GM23338 (cell line): ENCODE results near the gene IGF2BP2. TPM values are rescaled to one million over a fixed set of nuclear protein-coding genes. Genes with fewer than 3 reads are reported as not detected.

Experiments
- ATAC-seq: fragments of 200-7000 bp; cut with Tn5 transposase; 3 replicates; pipeline ENCODE4 v1.9.1; 2020
- DNase-seq: peaks from one replicate; pipeline ENCODE4 v3.0.0-alpha.2; 2015; ENCODE audit warnings: low spot score
- H2AFZ ChIP-seq: fragments of 200-600 bp; sonication (generic); 2 replicates; pipeline ENCODE4 v1.8.0; 2016; ENCODE audit warnings: antibody characterized with exemption, mild to moderate bottlenecking, moderate library complexity
- H3F3A ChIP-seq: fragments of 200-600 bp; sonication (generic); replicated peaks from 2 replicates; pipeline ENCODE4 v1.8.0; 2017; ENCODE audit warnings: antibody characterized with exemption, mixed run types, low read depth
- H3K27ac ChIP-seq: fragments of 200-600 bp; sonication (generic); 2 replicates; pipeline ENCODE4 v1.6.1; 2016; ENCODE audit warnings: low read depth
- H3K27me3 ChIP-seq: fragments of 200-600 bp; sonication (generic); 2 replicates; pipeline ENCODE4 v1.8.0; 2016; ENCODE audit warnings: mild to moderate bottlenecking, mixed run types, moderate library complexity; ENCODE audit not compliant: insufficient read depth
- H3K36me3 ChIP-seq: fragments of 200-600 bp; sonication (generic); 2 replicates; pipeline ENCODE4 v1.8.0; 2016; ENCODE audit warnings: mild to moderate bottlenecking; ENCODE audit not compliant: insufficient read depth
- H3K4me1 ChIP-seq: fragments of 200-600 bp; sonication (generic); 2 replicates; pipeline ENCODE4 v1.8.0; 2016; ENCODE audit warnings: mild to moderate bottlenecking, moderate library complexity; ENCODE audit not compliant: insufficient read depth
- H3K4me2 ChIP-seq: fragments of 200-600 bp; sonication (generic); 2 replicates; pipeline ENCODE4 v1.7.1; 2017; ENCODE audit warnings: mixed run types
- H3K4me3 ChIP-seq: fragments of 200-600 bp; sonication (generic); 2 replicates; pipeline ENCODE4 v1.6.1; 2016; ENCODE audit warnings: mixed run types
- H3K79me2 ChIP-seq: fragments of 200-600 bp; sonication (generic); replicated peaks from 2 replicates; pipeline ENCODE4 v1.8.0; 2017; ENCODE audit warnings: mild to moderate bottlenecking; ENCODE audit not compliant: insufficient read depth
- H3K9me2 ChIP-seq: fragments of 200-600 bp; sonication (generic); 2 replicates; pipeline ENCODE4 v1.8.0; 2017; ENCODE audit not compliant: insufficient read depth
- H4K20me1 ChIP-seq: fragments of 200-600 bp; sonication (generic); replicated peaks from 2 replicates; pipeline ENCODE4 v1.8.0; 2017; ENCODE audit warnings: mild to moderate bottlenecking; ENCODE audit not compliant: insufficient read depth
- H3K27ac Mint-ChIP-seq: 2 replicates; pipeline ENCODE4 v1.8.0; 2020; ENCODE audit warnings: inconsistent platforms, mild to moderate bottlenecking, moderate library complexity, mixed read lengths
- H3K27me3 Mint-ChIP-seq: 3 replicates; pipeline ENCODE4 v1.8.0; 2022; ENCODE audit warnings: low read depth, mild to moderate bottlenecking, moderate library complexity, mixed read lengths, inconsistent platforms; ENCODE audit not compliant: insufficient read depth, poor library complexity
- H3K36me3 Mint-ChIP-seq: 3 replicates; pipeline ENCODE4 v1.8.0; 2021; ENCODE audit warnings: low read depth, mild to moderate bottlenecking, inconsistent platforms, moderate library complexity, mixed read lengths
- H3K4me1 Mint-ChIP-seq: 3 replicates; pipeline ENCODE4 v1.8.0; 2020; ENCODE audit warnings: mild to moderate bottlenecking, inconsistent platforms, mixed read lengths
- H3K4me3 Mint-ChIP-seq: 3 replicates; pipeline ENCODE4 v1.8.0; 2021; ENCODE audit warnings: moderate library complexity, mild to moderate bottlenecking, inconsistent platforms, mixed read lengths
- H3K9me3 Mint-ChIP-seq: 3 replicates; pipeline ENCODE4 v1.8.0; 2020; ENCODE audit warnings: moderate library complexity, mild to moderate bottlenecking, inconsistent platforms, mixed read lengths
- CREB1 ChIP-seq: fragments of 250-450 bp; sonication (Bioruptor Pico); IDR thresholded peaks from 2 replicates; pipeline ENCODE4 v1.5.0; 2020; ENCODE audit warnings: low read depth, mild to moderate bottlenecking, moderate library complexity
- EZH2phosphoT487 ChIP-seq: fragments of 200-600 bp; sonication (generic); IDR thresholded peaks from one replicate; pipeline ENCODE4 v1.8.1; 2018; ENCODE audit warnings: antibody characterized with exemption; ENCODE audit not compliant: unreplicated experiment
- NANOG ChIP-seq: IDR thresholded peaks from 2 replicates; pipeline ENCODE4 v1.6.1; 2016; ENCODE audit warnings: antibody characterized with exemption, borderline replicate concordance
- ZNF331 ChIP-seq: fragments of 250-450 bp; sonication (Bioruptor Pico); IDR thresholded peaks from 2 replicates; pipeline ENCODE4 v1.5.0; 2020; ENCODE audit warnings: low read depth, mild to moderate bottlenecking, moderate library complexity
- polyA plus RNA-seq: library from polyadenylated mRNA; unstranded; fragments of >200 nt; fragmentation: Nextera tagmentation; extraction: Ambion mirVana; gene quantifications from 2 replicates; pipeline ENCODE4 v1.2.1, GENCODE V29; 2016
- total RNA-seq: library from RNA; depleted of rRNA; stranded (reverse); fragments of >200 nt; shearing (Covaris generic); gene quantifications from 2 replicates; pipeline ENCODE4 v1.2.3, GENCODE V29; 2014
- TF ChIP-seq, protein P1 (sequence below): IDR thresholded peaks from 2 replicates; pipeline ENCODE4 v1.6.1; 2016; ENCODE audit warnings: antibody characterized with exemption
- TF ChIP-seq, protein P2 (sequence below): fragments of 250-450 bp; sonication (Bioruptor Pico); IDR thresholded peaks from 2 replicates; pipeline ENCODE4 v1.5.0; 2020; ENCODE audit warnings: mild to moderate bottlenecking, moderate library complexity
- TF ChIP-seq, protein P3 (sequence below), 2 experiments: fragments of 200-600 bp in 1 of 2; sonication (generic) in 1 of 2; conservative IDR thresholded peaks; 2 replicates each; pipeline versions ENCODE4 v1.5.1 to v1.6.1; 2016 to 2017; ENCODE audit warnings: antibody characterized with exemption in 2 of 2, low read depth in 2 of 2, mild to moderate bottlenecking in 2 of 2, moderate library complexity in 1 of 2

Gene IGF2BP2
- total and polyA plus RNA-seq, 2 experiments from 2014 or later, result 82.9 to 84.5 TPM

GRCh38 chr3:185824051-185825005 is 514 bp downstream of the IGF2BP2 start:
- Histone ChIP-seq H3K36me3 (peaks cover 14% of the 10 kb centered on the region), H3F3A (peaks cover 4% of the 10 kb centered on the region; the same call in 1 of the 2 replicates), H3K27ac (peak overlapping the region; percentile 64), H3K4me3 (peak overlapping the region; percentile 67), H4K20me1 (peaks cover 6% of the 10 kb centered on the region), H3K79me2 (peaks cover 74% of the 10 kb centered on the region), H2AFZ (no peak overlapping the region), H3K27me3 (peaks cover 10% of the 10 kb centered on the region), H3K4me1 (peaks cover 36% of the 10 kb centered on the region), H3K4me2 (peak overlapping the region; percentile 76), H3K9me2 (no peaks in the 10 kb centered on the region; the same call in 1 of the 2 replicates)
- Mint-ChIP-seq H3K9me3 (peaks cover 31% of the 10 kb centered on the region), H3K4me3 (peak overlapping the region; percentile 95), H3K36me3 (peaks cover 38% of the 10 kb centered on the region), H3K27me3 (peaks cover 16% of the 10 kb centered on the region), H3K27ac (peak overlapping the region; percentile 97), H3K4me1 (peaks cover 32% of the 10 kb centered on the region)
- DNase-seq (peak; percentile 71), ATAC-seq (peak; percentile 15)
- TF ChIP-seq, protein P1, sequence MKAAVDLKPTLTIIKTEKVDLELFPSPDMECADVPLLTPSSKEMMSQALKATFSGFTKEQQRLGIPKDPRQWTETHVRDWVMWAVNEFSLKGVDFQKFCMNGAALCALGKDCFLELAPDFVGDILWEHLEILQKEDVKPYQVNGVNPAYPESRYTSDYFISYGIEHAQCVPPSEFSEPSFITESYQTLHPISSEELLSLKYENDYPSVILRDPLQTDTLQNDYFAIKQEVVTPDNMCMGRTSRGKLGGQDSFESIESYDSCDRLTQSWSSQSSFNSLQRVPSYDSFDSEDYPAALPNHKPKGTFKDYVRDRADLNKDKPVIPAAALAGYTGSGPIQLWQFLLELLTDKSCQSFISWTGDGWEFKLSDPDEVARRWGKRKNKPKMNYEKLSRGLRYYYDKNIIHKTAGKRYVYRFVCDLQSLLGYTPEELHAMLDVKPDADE, result no peak
- TF ChIP-seq NANOG (no peak), EZH2phosphoT487 (no peak)

- H3K4me1 Mint-ChIP-seq, result peaks cover 37% of the 10 kb centered on the region
Measured at GRCh38 chr3:185823078-185824044, 1.5 kb downstream of the IGF2BP2 start.

More at GRCh38 chr3:185823078-185824044, 1.5 kb downstream of the IGF2BP2 start:
- TF ChIP-seq, protein P2, sequence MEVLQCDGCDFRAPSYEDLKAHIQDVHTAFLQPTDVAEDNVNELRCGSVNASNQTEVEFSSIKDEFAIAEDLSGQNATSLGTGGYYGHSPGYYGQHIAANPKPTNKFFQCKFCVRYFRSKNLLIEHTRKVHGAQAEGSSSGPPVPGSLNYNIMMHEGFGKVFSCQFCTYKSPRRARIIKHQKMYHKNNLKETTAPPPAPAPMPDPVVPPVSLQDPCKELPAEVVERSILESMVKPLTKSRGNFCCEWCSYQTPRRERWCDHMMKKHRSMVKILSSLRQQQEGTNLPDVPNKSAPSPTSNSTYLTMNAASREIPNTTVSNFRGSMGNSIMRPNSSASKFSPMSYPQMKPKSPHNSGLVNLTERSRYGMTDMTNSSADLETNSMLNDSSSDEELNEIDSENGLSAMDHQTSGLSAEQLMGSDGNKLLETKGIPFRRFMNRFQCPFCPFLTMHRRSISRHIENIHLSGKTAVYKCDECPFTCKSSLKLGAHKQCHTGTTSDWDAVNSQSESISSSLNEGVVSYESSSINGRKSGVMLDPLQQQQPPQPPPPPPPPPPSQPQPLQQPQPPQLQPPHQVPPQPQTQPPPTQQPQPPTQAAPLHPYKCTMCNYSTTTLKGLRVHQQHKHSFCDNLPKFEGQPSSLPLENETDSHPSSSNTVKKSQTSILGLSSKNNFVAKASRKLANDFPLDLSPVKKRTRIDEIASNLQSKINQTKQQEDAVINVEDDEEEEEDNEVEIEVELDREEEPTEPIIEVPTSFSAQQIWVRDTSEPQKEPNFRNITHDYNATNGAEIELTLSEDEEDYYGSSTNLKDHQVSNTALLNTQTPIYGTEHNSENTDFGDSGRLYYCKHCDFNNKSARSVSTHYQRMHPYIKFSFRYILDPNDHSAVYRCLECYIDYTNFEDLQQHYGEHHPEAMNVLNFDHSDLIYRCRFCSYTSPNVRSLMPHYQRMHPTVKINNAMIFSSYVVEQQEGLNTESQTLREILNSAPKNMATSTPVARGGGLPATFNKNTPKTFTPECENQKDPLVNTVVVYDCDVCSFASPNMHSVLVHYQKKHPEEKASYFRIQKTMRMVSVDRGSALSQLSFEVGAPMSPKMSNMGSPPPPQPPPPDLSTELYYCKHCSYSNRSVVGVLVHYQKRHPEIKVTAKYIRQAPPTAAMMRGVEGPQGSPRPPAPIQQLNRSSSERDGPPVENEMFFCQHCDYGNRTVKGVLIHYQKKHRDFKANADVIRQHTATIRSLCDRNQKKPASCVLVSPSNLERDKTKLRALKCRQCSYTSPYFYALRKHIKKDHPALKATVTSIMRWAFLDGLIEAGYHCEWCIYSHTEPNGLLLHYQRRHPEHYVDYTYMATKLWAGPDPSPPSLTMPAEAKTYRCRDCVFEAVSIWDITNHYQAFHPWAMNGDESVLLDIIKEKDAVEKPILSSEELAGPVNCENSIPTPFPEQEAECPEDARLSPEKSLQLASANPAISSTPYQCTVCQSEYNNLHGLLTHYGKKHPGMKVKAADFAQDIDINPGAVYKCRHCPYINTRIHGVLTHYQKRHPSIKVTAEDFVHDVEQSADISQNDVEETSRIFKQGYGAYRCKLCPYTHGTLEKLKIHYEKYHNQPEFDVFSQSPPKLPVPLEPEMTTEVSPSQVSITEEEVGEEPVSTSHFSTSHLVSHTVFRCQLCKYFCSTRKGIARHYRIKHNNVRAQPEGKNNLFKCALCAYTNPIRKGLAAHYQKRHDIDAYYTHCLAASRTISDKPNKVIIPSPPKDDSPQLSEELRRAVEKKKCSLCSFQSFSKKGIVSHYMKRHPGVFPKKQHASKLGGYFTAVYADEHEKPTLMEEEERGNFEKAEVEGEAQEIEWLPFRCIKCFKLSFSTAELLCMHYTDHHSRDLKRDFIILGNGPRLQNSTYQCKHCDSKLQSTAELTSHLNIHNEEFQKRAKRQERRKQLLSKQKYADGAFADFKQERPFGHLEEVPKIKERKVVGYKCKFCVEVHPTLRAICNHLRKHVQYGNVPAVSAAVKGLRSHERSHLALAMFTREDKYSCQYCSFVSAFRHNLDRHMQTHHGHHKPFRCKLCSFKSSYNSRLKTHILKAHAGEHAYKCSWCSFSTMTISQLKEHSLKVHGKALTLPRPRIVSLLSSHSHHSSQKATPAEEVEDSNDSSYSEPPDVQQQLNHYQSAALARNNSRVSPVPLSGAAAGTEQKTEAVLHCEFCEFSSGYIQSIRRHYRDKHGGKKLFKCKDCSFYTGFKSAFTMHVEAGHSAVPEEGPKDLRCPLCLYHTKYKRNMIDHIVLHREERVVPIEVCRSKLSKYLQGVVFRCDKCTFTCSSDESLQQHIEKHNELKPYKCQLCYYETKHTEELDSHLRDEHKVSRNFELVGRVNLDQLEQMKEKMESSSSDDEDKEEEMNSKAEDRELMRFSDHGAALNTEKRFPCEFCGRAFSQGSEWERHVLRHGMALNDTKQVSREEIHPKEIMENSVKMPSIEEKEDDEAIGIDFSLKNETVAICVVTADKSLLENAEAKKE, result no peak
- no peak for TF ChIP-seq ZNF331
- no peak for TF ChIP-seq CREB1 (CRISPR knock-in tag)
- TF ChIP-seq, protein P3, sequence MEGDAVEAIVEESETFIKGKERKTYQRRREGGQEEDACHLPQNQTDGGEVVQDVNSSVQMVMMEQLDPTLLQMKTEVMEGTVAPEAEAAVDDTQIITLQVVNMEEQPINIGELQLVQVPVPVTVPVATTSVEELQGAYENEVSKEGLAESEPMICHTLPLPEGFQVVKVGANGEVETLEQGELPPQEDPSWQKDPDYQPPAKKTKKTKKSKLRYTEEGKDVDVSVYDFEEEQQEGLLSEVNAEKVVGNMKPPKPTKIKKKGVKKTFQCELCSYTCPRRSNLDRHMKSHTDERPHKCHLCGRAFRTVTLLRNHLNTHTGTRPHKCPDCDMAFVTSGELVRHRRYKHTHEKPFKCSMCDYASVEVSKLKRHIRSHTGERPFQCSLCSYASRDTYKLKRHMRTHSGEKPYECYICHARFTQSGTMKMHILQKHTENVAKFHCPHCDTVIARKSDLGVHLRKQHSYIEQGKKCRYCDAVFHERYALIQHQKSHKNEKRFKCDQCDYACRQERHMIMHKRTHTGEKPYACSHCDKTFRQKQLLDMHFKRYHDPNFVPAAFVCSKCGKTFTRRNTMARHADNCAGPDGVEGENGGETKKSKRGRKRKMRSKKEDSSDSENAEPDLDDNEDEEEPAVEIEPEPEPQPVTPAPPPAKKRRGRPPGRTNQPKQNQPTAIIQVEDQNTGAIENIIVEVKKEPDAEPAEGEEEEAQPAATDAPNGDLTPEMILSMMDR (conservative IDR thresholded peaks at IDR 0.05; ENCODE audit: low read depth in 2 of 2), result peak; percentile 15 to 37; a peak in 3 of 4 replicates
- TF ChIP-seq EZH2phosphoT487, result no peak
- H3K27ac Mint-ChIP-seq, result peak overlapping the region; percentile 97
- H3K36me3 Mint-ChIP-seq, result peaks cover 28% of the 10 kb centered on the region
- Histone ChIP-seq H3K4me1 (peaks cover 46% of the 10 kb centered on the region), H3K27ac (peak overlapping the region; percentile 64), H3K4me3 (peak overlapping the region; percentile 67), H3K9me2 (no peaks in the 10 kb centered on the region), H3F3A (no peaks in the 10 kb centered on the region; the same call in 1 of the 2 replicates), H3K36me3 (peaks cover 6% of the 10 kb centered on the region), H4K20me1 (peaks cover 6% of the 10 kb centered on the region), H3K79me2 (peaks cover 84% of the 10 kb centered on the region), H3K27me3 (peaks cover 10% of the 10 kb centered on the region), H3K4me2 (peak overlapping the region; percentile 76), H2AFZ (no peak overlapping the region)
- H3K4me3 Mint-ChIP-seq, result peak overlapping the region; percentile 95
- ATAC-seq, result peak; percentile 21
- H3K27me3 Mint-ChIP-seq, result peaks cover 16% of the 10 kb centered on the region
- peak; percentile 62 for DNase-seq
- H3K9me3 Mint-ChIP-seq, result peaks cover 23% of the 10 kb centered on the region
